HEK293T (cell line): ENCODE results near the gene DHX16.

Source experiments
- ARNT ChIP-seq: fragments of 450-650 bp; IDR thresholded peaks from 2 replicates; pipeline ENCODE4 v1.6.1; 2017; ENCODE audit warnings: mild to moderate bottlenecking
- HDGF ChIP-seq: fragments of 450-650 bp; IDR thresholded peaks from 2 replicates; pipeline ENCODE4 v1.6.1; 2017; ENCODE audit warnings: antibody characterized with exemption, borderline replicate concordance
- PKNOX1 ChIP-seq: fragments of 450-650 bp; IDR thresholded peaks from 2 replicates; pipeline ENCODE4 v1.6.1; 2016
- SUZ12 ChIP-seq: fragments of 450-650 bp; IDR thresholded peaks from 2 replicates; pipeline ENCODE4 v1.6.1; 2016; ENCODE audit warnings: mild to moderate bottlenecking

DNA sequence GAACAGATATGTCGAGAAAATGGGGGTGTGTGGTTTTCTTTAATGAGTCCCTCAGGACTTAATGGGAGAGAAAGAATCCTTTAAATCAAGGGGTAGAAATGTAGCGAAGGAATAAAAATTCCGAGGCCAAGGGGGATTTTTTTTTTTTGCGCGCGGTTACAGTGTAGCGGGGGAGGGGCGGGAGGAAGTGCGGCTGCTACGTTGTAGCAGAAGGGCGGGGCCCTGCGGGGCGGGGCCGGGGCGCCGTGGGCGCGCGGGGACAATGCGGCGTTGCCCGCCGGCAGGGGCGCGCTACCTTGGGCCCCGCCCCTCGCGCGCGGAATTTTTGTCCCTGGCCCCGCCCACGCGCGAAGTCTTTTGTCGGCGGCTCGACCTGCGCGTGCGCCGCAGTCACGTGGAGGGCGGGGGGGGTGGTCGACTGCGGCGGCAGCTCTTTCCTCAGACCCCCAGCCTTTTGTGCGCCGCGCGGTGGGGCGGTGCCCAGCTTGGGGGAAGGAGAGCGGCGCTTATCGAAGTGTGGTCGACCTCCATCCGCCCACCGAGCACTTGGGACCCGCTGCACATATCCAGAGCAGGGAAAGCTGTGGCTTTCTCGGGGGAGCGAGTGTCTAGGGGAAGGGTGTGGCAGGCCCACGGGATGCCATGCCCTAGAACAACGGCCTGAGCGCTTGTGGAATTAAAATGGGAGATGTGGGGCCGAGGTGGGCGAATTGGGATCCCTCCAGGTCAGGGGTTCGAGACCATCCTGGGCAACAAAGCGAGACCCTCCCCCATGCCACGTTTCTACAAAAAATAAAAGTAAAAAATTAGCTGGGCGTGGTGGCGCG lies 48.6 kb upstream of the DHX16 start:
- TF ChIP-seq ARNT = no peak
- TF ChIP-seq SUZ12 = no peak
- TF ChIP-seq PKNOX1 = no peak
- no peak for TF ChIP-seq HDGF
